Pancreas (tissue), 10 donors: ENCODE results near the gene ITGB5. TPM values are rescaled to one million over a fixed set of nuclear protein-coding genes. Genes with fewer than 3 reads are reported as not detected.

Source experiments
- ATAC-seq, 4 donors: fragments of 200-7000 bp; cut with Tn5 transposase; one replicate each; pipeline versions ENCODE4 v1.8.0 to v1.9.1; 2020; ENCODE audit warnings: mild to moderate bottlenecking in 4 of 4, moderate library complexity in 4 of 4
- DNase-seq, 6 donors: peaks; one replicate each; pipeline ENCODE4 v3.0.0-alpha.2; 2020
- FAIRE-seq: peaks from 2 replicates; lab custom pipeline; 2012; peaks lifted over from hg19 to GRCh38; lab: Jason Lieb, UNC
- H3K27ac ChIP-seq, 4 donors: fragments of 200-600 bp; sonication (generic); 1 replicate in 3 of 4; 2 replicates in 1 of 4; pipeline versions ENCODE4 v1.5.0 to v1.8.0; 2020
- H3K27me3 ChIP-seq, 4 donors: fragments of 200-600 bp; one replicate each; pipeline ENCODE4 v1.8.0; 2021
- H3K36me3 ChIP-seq, 3 donors: fragments of 200-600 bp; sonication (generic) in 1 of 3; one replicate each; pipeline versions ENCODE4 v1.5.0 to v1.8.0; 2020 to 2021
- H3K4me1 ChIP-seq, 3 donors: fragments of 200-600 bp; one replicate each; pipeline ENCODE4 v1.8.0; 2021
- H3K4me3 ChIP-seq, 4 donors: fragments of 200-600 bp; sonication (generic) in 2 of 4; one replicate each; pipeline versions ENCODE4 v1.5.0 to v1.8.0; 2020 to 2021
- H3K9me3 ChIP-seq, 4 donors: fragments of 200-600 bp; one replicate each; pipeline ENCODE4 v1.8.0; 2021
- CTCF ChIP-seq, 4 donors: fragments of 200-600 bp; sonication (generic) in 3 of 4; IDR thresholded peaks; one replicate each; pipeline versions ENCODE4 v1.5.0 to v1.8.0; 2021; ENCODE audit warnings: antibody characterized with exemption in 4 of 4
- WGBS, 2 donors: extraction: QIAGEN DNeasy Blood & Tissue Kit; methylation state at CpG; one replicate each; pipeline ENCODE4 v1.1.7; 2013; 5-methylcytosine and 5-hydroxymethylcytosine counted together
- intact Hi-C, 3 donors: fragments of 100-400 bp; cut with DNase I; formaldehyde crosslinking; loops; one replicate each; pipeline versions ENCODE4 v1.11.1 to v1.14.2; 2022
- polyA plus RNA-seq, 2 donors: library from polyadenylated mRNA; stranded (reverse); fragments of 200-250 nt; gene quantifications; one replicate each; pipeline ENCODE4 v1.2.3, GENCODE V29; 2013
- total RNA-seq, 6 donors: library from RNA; stranded (reverse); fragmentation: NEBNext Ultra II Directional in 4 of 6; extraction: Animal tissue kit (Norgen Biotek cat#: 25700) in 4 of 6; gene quantifications; one replicate each; pipeline versions ENCODE4 v1.2.1 to v1.2.4, GENCODE V29; 2021 to 2023
- donor health status: healthy with polysubstance abuse.
- donor health status: DM: no; HTN: no; CAD: no; lungs with moderate emphysema.
- donor health status: DM: no; HTN: no; CAD: no.
- donor health status: control.
- donor health status: control.
- donor health status: Bipolar disorder and iron deficiency.
- donor health status: DM: yes; HTN: yes; CAD: no.
- donor health status: DM: no; HTN: no; CAD: no.
- donor health status: DM: no; HTN: no; CAD: no.
- donor health status: DM: yes; HTN: yes; CAD: no.

ITGB5 gene
- total and polyA plus RNA-seq, 8 donors: 9.5 to 69.9 (median 24.5) TPM

- no peak overlapping the region for H3K4me3 ChIP-seq
- FAIRE-seq (no peak), ATAC-seq (peak in 1 of 4 donors; percentile 10), DNase-seq (no peak)
- H3K9me3 ChIP-seq: no peaks in the 10 kb centered on the region
- no peak for TF ChIP-seq CTCF (IDR thresholded peaks at IDR 0.05)
- H3K36me3 ChIP-seq: no peaks in the 10 kb centered on the region
- H3K4me1 ChIP-seq: peaks cover 0 to 4% (median 0%) of the 10 kb centered on the region in 3 donors
- no peaks in the 10 kb centered on the region for H3K27me3 ChIP-seq
- intact Hi-C loops: no loop called here
- 70 to 78% methylated on average over 1 of the region's 1 CpG for WGBS, 2 donors
- peak overlapping the region in 2 of 4 donors; percentile 13 to 71 for H3K27ac ChIP-seq
These were observed 28.9 kb downstream of the ITGB5 start for GRCh38 chr3:124858275-124858674.

- no peak for TF ChIP-seq CTCF (IDR thresholded peaks at IDR 0.05)
- H3K27ac ChIP-seq: no peak overlapping the region
- no peaks in the 10 kb centered on the region for H3K27me3 ChIP-seq
- 82 to 93% methylated on average over 2 of the region's 2 CpGs for WGBS, 2 donors
- no peak overlapping the region for H3K4me3 ChIP-seq
- H3K4me1 ChIP-seq: peaks cover 0 to 4% (median 0%) of the 10 kb centered on the region in 3 donors
- FAIRE-seq: no peak
- intact Hi-C loops: no loop called here
- peak in 1 of 4 donors; percentile 30 for ATAC-seq
- no peaks in the 10 kb centered on the region for H3K36me3 ChIP-seq
- DNase-seq: no peak
- no peaks in the 10 kb centered on the region for H3K9me3 ChIP-seq
These were observed 30.5 kb downstream of the ITGB5 start for GRCh38 chr3:124856677-124857076.

- ATAC-seq: no peak
- 78 to 83% methylated on average over 1 of the region's 1 CpG for WGBS, 2 donors
- no peaks in the 10 kb centered on the region for H3K4me1 ChIP-seq
- no peak for FAIRE-seq
- H3K9me3 ChIP-seq: no peaks in the 10 kb centered on the region
- H3K36me3 ChIP-seq: no peaks in the 10 kb centered on the region
- TF ChIP-seq CTCF (IDR thresholded peaks at IDR 0.05): no peak
- intact Hi-C loops: no loop called here
- H3K27ac ChIP-seq: no peak overlapping the region
- DNase-seq: no peak
- no peak overlapping the region for H3K4me3 ChIP-seq
- H3K27me3 ChIP-seq: no peaks in the 10 kb centered on the region
These were observed 33.2 kb downstream of the ITGB5 start for GRCh38 chr3:124854009-124854408.

GRCh38 chr3:124853446-124853845, 33.7 kb downstream of the ITGB5 start:
- no peak for ATAC-seq
- Histone ChIP-seq H3K27me3 (no peaks in the 10 kb centered on the region), H3K27ac (no peak overlapping the region), H3K9me3 (no peaks in the 10 kb centered on the region), H3K4me1 (no peaks in the 10 kb centered on the region), H3K36me3 (no peaks in the 10 kb centered on the region), H3K4me3 (no peak overlapping the region)
- DNase-seq: no peak
- no peak for FAIRE-seq
- WGBS, 2 donors: 94 to 95% methylated on average over 3 of the region's 3 CpGs
- no peak for TF ChIP-seq CTCF (IDR thresholded peaks at IDR 0.05)
- intact Hi-C loops: no loop called here

GRCh38 chr3:124851905-124852304, 35.3 kb downstream of the ITGB5 start:
- no peaks in the 10 kb centered on the region for H3K27me3 ChIP-seq
- ATAC-seq (no peak), FAIRE-seq (no peak), DNase-seq (no peak)
- H3K9me3 ChIP-seq: no peaks in the 10 kb centered on the region
- TF ChIP-seq CTCF (IDR thresholded peaks at IDR 0.05): no peak
- H3K4me1 ChIP-seq: no peaks in the 10 kb centered on the region
- 90 to 95% methylated on average over 12 of the region's 12 CpGs for WGBS, 2 donors
- H3K27ac ChIP-seq: no peak overlapping the region
- intact Hi-C loops: no loop called here
- peaks cover 0 to 4% (median 0%) of the 10 kb centered on the region in 3 donors for H3K36me3 ChIP-seq
- no peak overlapping the region for H3K4me3 ChIP-seq
